ENCODE data around the gene DTL. TPM values are rescaled to one million over a fixed set of nuclear protein-coding genes. Genes with fewer than 3 reads are reported as not detected.

DTL gene, protein sequence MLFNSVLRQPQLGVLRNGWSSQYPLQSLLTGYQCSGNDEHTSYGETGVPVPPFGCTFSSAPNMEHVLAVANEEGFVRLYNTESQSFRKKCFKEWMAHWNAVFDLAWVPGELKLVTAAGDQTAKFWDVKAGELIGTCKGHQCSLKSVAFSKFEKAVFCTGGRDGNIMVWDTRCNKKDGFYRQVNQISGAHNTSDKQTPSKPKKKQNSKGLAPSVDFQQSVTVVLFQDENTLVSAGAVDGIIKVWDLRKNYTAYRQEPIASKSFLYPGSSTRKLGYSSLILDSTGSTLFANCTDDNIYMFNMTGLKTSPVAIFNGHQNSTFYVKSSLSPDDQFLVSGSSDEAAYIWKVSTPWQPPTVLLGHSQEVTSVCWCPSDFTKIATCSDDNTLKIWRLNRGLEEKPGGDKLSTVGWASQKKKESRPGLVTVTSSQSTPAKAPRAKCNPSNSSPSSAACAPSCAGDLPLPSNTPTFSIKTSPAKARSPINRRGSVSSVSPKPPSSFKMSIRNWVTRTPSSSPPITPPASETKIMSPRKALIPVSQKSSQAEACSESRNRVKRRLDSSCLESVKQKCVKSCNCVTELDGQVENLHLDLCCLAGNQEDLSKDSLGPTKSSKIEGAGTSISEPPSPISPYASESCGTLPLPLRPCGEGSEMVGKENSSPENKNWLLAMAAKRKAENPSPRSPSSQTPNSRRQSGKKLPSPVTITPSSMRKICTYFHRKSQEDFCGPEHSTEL
- polyA plus RNA-seq (2013, experiment 1 of 2), result 5.2 TPM
- polyA plus RNA-seq (2013, experiment 2 of 2), result 4.1 TPM

DNA sequence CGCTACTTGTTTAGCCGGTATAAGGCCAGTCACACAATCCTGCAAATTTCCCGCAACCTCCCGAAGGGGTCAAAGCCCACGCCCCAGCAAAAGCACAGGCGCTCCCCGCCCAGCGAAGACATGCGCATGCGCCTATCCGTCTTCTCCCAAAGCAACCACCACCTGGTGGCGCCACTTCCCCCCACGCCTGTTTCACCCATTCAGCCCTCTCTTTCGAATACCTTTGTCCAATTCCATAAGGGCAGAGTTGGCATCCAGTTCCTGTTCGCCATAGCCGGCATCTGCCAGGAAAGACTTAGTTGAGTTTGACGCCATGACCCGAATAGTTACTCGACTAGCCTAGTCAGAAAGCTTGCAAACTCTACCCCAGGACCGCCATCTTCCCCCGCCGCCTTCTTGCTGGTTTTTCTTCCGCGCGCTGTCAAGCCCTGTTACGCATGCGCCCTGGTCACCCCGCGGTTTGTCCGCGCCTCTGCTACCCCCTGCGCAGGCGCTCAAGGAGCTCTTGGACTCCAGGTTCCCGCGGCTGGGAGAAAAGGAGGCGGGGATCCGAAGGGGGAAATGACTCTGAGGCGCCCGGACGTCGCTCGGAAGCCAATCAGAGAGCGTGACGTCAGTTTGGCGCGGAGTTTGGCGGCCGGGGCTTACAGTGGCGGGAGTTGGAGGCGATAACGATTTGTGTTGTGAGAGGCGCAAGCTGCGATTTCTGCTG is at the start of gene DTL, which contains the start of gene INTS7:
DTL (plus strand) TSS at position 626 of the 712 bp plus-strand sequence. CDS start 143 bp downstream, outside the sequence.
INTS7 (minus strand) TSS at position 435 of the 712 bp plus-strand sequence; CDS start at position 315, 120 bp downstream.
- peak within 1 kb of the TSS; percentile 81 for H4K91ac ChIP-seq (ENCODE audit: low read length)
- peak within 1 kb of the TSS in 1 of 2 experiments; percentile 50 for H3K23ac ChIP-seq (ENCODE audit: low read length in 2 of 2)
- peak within 1 kb of the TSS; percentile 95 for H3K27ac ChIP-seq (ENCODE audit: low read length, poor library complexity, severe bottlenecking)
- H2AK5ac ChIP-seq (ENCODE audit: low read length, severe bottlenecking), result no peak within 1 kb of the TSS
- H3K79me1 ChIP-seq (replicated peaks; ENCODE audit: low read length, poor library complexity, severe bottlenecking), result peaks cover 11% of the 10 kb centered on the region
- peak within 1 kb of the TSS in 1 of 2 experiments; percentile 70 for H3K14ac ChIP-seq (ENCODE audit: low read length in 2 of 2)
- H3K4ac ChIP-seq (ENCODE audit: low read depth in 1 of 2, low read length in 2 of 2), result peak within 1 kb of the TSS; percentile 24 to 88
- peak within 1 kb of the TSS; percentile 90 to 92 for H3K4me3 ChIP-seq (ENCODE audit: insufficient read depth in 1 of 2, low read depth in 1 of 2, low read length in 2 of 2)
- DNase-seq, result peak; percentile 99
- H3K18ac ChIP-seq (ENCODE audit: low read depth in 1 of 2, low read length in 2 of 2), result peak within 1 kb of the TSS; percentile 77 to 98
- no peaks in the 10 kb centered on the region for H3K36me3 ChIP-seq (ENCODE audit: control insufficient read depth in 1 of 2, insufficient read depth in 2 of 2, low read depth in 1 of 2, low read length in 2 of 2)
- peak within 1 kb of the TSS; percentile 90 for H3K9ac ChIP-seq (ENCODE audit: low read length)
- peak within 1 kb of the TSS in 1 of 2 experiments; percentile 83 for H2BK12ac ChIP-seq (ENCODE audit: low read length in 2 of 2)
- peak within 1 kb of the TSS; percentile 100 for H2BK15ac ChIP-seq (ENCODE audit: low read depth, poor library complexity, severe bottlenecking)
- peak within 1 kb of the TSS; percentile 95 for H3K4me2 ChIP-seq (ENCODE audit: low read length, poor library complexity, severe bottlenecking)
- no peaks in the 10 kb centered on the region for H3K27me3 ChIP-seq (ENCODE audit: control insufficient read depth in 1 of 2, insufficient read depth in 1 of 2, low read length in 2 of 2)
- H2AFZ ChIP-seq (ENCODE audit: low read depth, low read length), result peak within 1 kb of the TSS; percentile 98
- peaks cover 1% of the 10 kb centered on the region for H3K4me1 ChIP-seq (ENCODE audit: control insufficient read depth, insufficient read depth, low read depth, low read length)
- no peak within 1 kb of the TSS for H2BK120ac ChIP-seq (ENCODE audit: low read depth, low read length)
- H4K8ac ChIP-seq (ENCODE audit: low read length), result peak within 1 kb of the TSS; percentile 96
- H3K9me3 ChIP-seq (ENCODE audit: control insufficient read depth, low read length), result no peaks in the 10 kb centered on the region
- H2BK5ac ChIP-seq (ENCODE audit: low read depth, low read length, poor library complexity, severe bottlenecking), result peak within 1 kb of the TSS; percentile 98
- WGBS, result under 1% methylated on average over 48 of the region's 53 CpGs

GRCh38 chr1:211986628-211987254 is 48.8 kb upstream of the DTL start:
- Histone ChIP-seq H2AFZ (ENCODE audit: low read depth, low read length) (no peak overlapping the region), H4K91ac (ENCODE audit: low read length) (no peak overlapping the region), H3K4me1 (ENCODE audit: control insufficient read depth, insufficient read depth, low read depth, low read length) (no peaks in the 10 kb centered on the region), H3K4me2 (ENCODE audit: low read length, poor library complexity, severe bottlenecking) (no peak overlapping the region), H3K4me3 (ENCODE audit: insufficient read depth in 1 of 2, low read depth in 1 of 2, low read length in 2 of 2) (no peak overlapping the region), H3K36me3 (ENCODE audit: control insufficient read depth in 1 of 2, insufficient read depth in 2 of 2, low read depth in 1 of 2, low read length in 2 of 2) (peaks cover 0 to 22% of the 10 kb centered on the region in 2 experiments), H2BK15ac (ENCODE audit: low read depth, poor library complexity, severe bottlenecking) (no peak overlapping the region), H2BK5ac (ENCODE audit: low read depth, low read length, poor library complexity, severe bottlenecking) (no peak overlapping the region), H3K14ac (ENCODE audit: low read length in 2 of 2) (no peak overlapping the region), H3K27ac (ENCODE audit: low read length, poor library complexity, severe bottlenecking) (no peak overlapping the region), H3K9ac (ENCODE audit: low read length) (no peak overlapping the region), H3K4ac (ENCODE audit: low read depth in 1 of 2, low read length in 2 of 2) (no peak overlapping the region), H4K8ac (ENCODE audit: low read length) (no peak overlapping the region), H3K23ac (ENCODE audit: low read length in 2 of 2) (no peak overlapping the region), H2BK12ac (ENCODE audit: low read length in 2 of 2) (no peak overlapping the region), H3K79me1 (replicated peaks; ENCODE audit: low read length, poor library complexity, severe bottlenecking) (peaks cover 1% of the 10 kb centered on the region), H2BK120ac (ENCODE audit: low read depth, low read length) (no peak overlapping the region), H2AK5ac (ENCODE audit: low read length, severe bottlenecking) (no peak overlapping the region), H3K9me3 (ENCODE audit: control insufficient read depth, low read length) (no peaks in the 10 kb centered on the region), H3K27me3 (ENCODE audit: control insufficient read depth in 1 of 2, insufficient read depth in 1 of 2, low read length in 2 of 2) (no peaks in the 10 kb centered on the region), H3K18ac (ENCODE audit: low read depth in 1 of 2, low read length in 2 of 2) (no peak overlapping the region)
- 93% methylated on average over 4 of the region's 7 CpGs for WGBS
- DNase-seq, result no peak

GRCh38 chr1:211991695-211992094 is 43.9 kb upstream of the DTL start:
- Histone ChIP-seq H2BK5ac (ENCODE audit: low read depth, low read length, poor library complexity, severe bottlenecking) (no peak overlapping the region), H2BK15ac (ENCODE audit: low read depth, poor library complexity, severe bottlenecking) (no peak overlapping the region), H3K79me1 (replicated peaks; ENCODE audit: low read length, poor library complexity, severe bottlenecking) (peaks cover 8% of the 10 kb centered on the region), H2AFZ (ENCODE audit: low read depth, low read length) (no peak overlapping the region), H3K36me3 (ENCODE audit: control insufficient read depth in 1 of 2, insufficient read depth in 2 of 2, low read depth in 1 of 2, low read length in 2 of 2) (peaks cover 2 to 5% of the 10 kb centered on the region in 2 experiments), H3K23ac (ENCODE audit: low read length in 2 of 2) (no peak overlapping the region), H3K18ac (ENCODE audit: low read depth in 1 of 2, low read length in 2 of 2) (no peak overlapping the region), H3K4me1 (ENCODE audit: control insufficient read depth, insufficient read depth, low read depth, low read length) (no peaks in the 10 kb centered on the region), H3K4me2 (ENCODE audit: low read length, poor library complexity, severe bottlenecking) (no peak overlapping the region), H3K9ac (ENCODE audit: low read length) (no peak overlapping the region), H2BK12ac (ENCODE audit: low read length in 2 of 2) (no peak overlapping the region), H2AK5ac (ENCODE audit: low read length, severe bottlenecking) (no peak overlapping the region), H2BK120ac (ENCODE audit: low read depth, low read length) (no peak overlapping the region), H3K27ac (ENCODE audit: low read length, poor library complexity, severe bottlenecking) (no peak overlapping the region), H3K14ac (ENCODE audit: low read length in 2 of 2) (no peak overlapping the region), H4K91ac (ENCODE audit: low read length) (no peak overlapping the region), H3K4ac (ENCODE audit: low read depth in 1 of 2, low read length in 2 of 2) (no peak overlapping the region), H3K27me3 (ENCODE audit: control insufficient read depth in 1 of 2, insufficient read depth in 1 of 2, low read length in 2 of 2) (no peaks in the 10 kb centered on the region), H4K8ac (ENCODE audit: low read length) (no peak overlapping the region), H3K4me3 (ENCODE audit: insufficient read depth in 1 of 2, low read depth in 1 of 2, low read length in 2 of 2) (no peak overlapping the region), H3K9me3 (ENCODE audit: control insufficient read depth, low read length) (no peaks in the 10 kb centered on the region)
- no peak for DNase-seq

All from mesenchymal stem cell (in vitro differentiated cells and primary cell).